Fibroblast of pulmonary artery (primary cell): ENCODE measurements around the gene AKAP8L.

ENCODE experiments used
- DNase-seq: peaks from one replicate; pipeline ENCODE4 v3.0.0-alpha.2; 2010; ENCODE audit warnings: low read depth
- H3K4me3 ChIP-seq: replicated peaks from 2 replicates; pipeline ENCODE4 v1.5.1; 2011; ENCODE audit warnings: low read depth, mild to moderate bottlenecking, control low read depth, low read length, moderate library complexity
- CTCF ChIP-seq: IDR thresholded peaks from 2 replicates; pipeline ENCODE4 v1.5.1; 2011; ENCODE audit warnings: mild to moderate bottlenecking, control low read depth, low read length, inconsistent platforms; ENCODE audit errors: missing control alignments

The AKAP8L gene

DNA sequence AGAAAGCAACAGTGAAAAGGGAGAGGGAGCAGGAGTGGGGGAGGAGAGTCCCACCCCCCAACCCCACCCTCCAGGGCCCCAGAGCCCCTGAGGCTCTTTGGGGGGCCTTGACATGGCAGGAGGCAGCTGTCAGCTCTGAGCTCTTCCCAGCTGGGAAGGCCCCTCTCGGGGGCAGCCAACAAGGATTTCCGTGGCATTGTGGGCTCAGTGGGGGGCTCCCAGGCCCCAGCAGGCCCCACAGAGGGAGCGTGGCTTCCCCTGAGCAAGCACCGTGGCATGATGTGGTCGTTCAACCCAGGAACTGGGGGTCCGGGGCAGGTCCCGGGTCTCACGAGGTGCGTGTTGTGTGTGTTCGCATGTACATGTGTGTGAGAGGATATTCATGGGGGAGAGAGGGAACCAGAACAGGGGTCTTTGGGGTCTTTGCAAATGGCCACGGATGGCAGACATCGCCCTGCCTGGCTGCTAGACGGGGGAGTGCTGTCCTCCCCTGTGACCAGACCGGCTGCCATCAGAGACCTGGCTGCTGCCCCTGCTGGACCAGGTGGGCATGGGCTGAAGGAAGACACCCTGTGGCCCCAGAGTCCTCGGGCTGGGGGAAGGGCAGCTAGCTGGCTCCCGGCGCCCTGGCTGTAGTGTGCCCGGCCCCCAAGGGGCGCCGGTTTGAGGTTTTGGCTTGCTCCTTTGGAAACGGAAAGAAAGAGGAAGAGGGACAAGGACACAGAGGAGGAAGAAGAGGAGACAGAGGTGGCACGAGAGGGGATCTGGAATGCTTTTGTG lies 3.7 kb upstream of the AKAP8L start:
- TF ChIP-seq CTCF, result no peak
- DNase-seq, result no peak
- H3K4me3 ChIP-seq, result no peak overlapping the region

GRCh38 chr19:15421721-15422260 lies 3.0 kb upstream of the AKAP8L start:
- no peak for DNase-seq
- TF ChIP-seq CTCF, result no peak

DNA sequence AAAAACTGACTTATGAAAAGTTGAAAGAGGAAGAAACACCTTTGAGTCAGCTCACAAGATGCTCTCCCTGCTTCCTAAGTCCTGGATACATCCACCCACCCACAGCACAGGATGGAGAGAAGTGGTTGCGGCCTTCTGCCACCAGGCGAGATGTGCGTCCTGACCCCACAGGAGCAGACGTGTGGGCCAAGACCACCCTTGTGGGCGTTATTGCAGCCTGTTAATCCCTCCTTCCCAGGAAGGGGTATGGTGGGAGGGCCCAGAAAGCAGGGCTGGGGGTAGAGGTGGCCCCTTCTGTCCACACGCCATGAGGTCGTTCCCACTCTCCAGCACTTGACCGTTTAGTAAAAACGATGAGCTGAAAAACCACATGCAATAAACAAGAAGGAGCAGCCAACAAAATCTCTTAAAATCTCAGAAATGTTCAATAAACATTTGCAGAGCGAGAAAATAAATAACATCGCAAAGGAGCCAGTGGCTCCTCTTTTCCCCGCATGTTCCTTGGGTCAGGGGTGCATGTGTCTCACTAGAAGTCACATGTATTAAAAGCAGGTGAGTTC lies 2.4 kb upstream of the AKAP8L start:
- no peak for TF ChIP-seq CTCF
- H3K4me3 ChIP-seq, result no peak overlapping the region
- DNase-seq, result no peak

More at GRCh38 chr19:15421721-15422260, 3.0 kb upstream of the AKAP8L start:
- H3K4me3 ChIP-seq, result no peak overlapping the region

GRCh38 chr19:15419413-15420025 lies 731 bp upstream of the AKAP8L start:
- no peak for TF ChIP-seq CTCF
- peak; percentile 5 for DNase-seq
- H3K4me3 ChIP-seq, result peak overlapping the region; percentile 81

DNA sequence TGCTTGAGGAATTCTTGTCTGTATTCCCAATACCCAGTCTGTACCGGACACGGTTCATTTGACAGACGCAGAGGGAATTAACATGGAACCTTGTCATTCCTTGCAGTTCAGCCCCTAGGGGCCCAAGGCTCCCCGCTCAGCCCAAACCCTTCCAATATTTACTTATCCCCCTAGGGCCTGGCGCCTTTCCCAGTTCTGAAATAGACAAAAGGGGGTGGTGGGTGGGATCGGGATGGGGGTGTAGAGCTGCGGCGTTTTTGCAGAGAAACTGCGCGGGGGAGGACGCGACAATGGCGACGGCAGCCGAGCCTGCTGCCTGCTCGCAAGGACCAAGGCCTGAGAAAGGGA lies 583 bp downstream of the AKAP8L start:
- no peak for TF ChIP-seq CTCF
- H3K4me3 ChIP-seq, result peak overlapping the region; percentile 81
- DNase-seq, result peak; percentile 20

DNA sequence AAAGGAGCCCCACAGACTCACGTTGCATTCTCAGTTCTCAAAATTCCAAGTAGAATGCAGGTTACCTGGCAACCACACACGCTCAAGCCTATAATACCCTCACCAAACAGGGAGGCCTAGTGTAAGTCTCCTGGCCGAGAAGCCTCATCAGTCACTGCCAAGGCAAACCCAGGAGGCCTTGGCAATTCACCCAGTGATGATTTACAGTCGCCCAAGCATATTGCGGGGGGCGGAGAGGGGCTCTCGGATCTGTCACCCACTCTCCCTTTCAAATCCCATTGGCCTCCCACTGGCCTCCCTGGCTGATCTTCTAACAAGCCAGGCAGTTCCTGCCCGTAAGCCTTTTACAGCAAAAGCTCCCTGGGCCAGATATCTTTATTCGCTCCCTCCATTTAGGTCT lies 1.1 kb downstream of the AKAP8L start:
- peak; percentile 18 for DNase-seq
- TF ChIP-seq CTCF, result no peak

More for the DNA sequence above, 1.1 kb downstream of the AKAP8L start:
- H3K4me3 ChIP-seq, result peak overlapping the region; percentile 81
